Mucosa of rectum (tissue), 2 donors: ENCODE results near the gene BMPR1B.

Experiments used
- H3K27ac ChIP-seq, 2 donors: one replicate each; pipeline ENCODE4 v1.7.0; 2013; ENCODE audit warnings: inconsistent platforms in 2 of 2, low read depth in 2 of 2, low read length in 2 of 2
- H3K27me3 ChIP-seq, 2 donors: one replicate each; pipeline ENCODE4 v1.7.0; 2013; ENCODE audit warnings: low read length in 2 of 2; ENCODE audit not compliant: control insufficient read depth in 2 of 2, insufficient read depth in 2 of 2
- H3K36me3 ChIP-seq, 2 donors: one replicate each; pipeline ENCODE4 v1.7.0; 2013; ENCODE audit warnings: low read length in 2 of 2; ENCODE audit not compliant: control insufficient read depth in 2 of 2, insufficient read depth in 2 of 2
- H3K4me1 ChIP-seq, 2 donors: one replicate each; pipeline ENCODE4 v1.7.0; 2013; ENCODE audit warnings: low read length in 2 of 2, mild to moderate bottlenecking in 1 of 2; ENCODE audit not compliant: control insufficient read depth in 2 of 2, insufficient read depth in 2 of 2
- H3K4me3 ChIP-seq, 2 donors: one replicate each; pipeline ENCODE4 v1.7.0; 2013; ENCODE audit warnings: low read length in 2 of 2
- H3K9ac ChIP-seq, 2 donors: one replicate each; pipeline ENCODE4 v1.7.0; 2013; ENCODE audit warnings: low read length in 2 of 2, low read depth in 1 of 2, mild to moderate bottlenecking in 1 of 2
- H3K9me3 ChIP-seq, 2 donors: one replicate each; pipeline ENCODE4 v1.7.0; 2013; ENCODE audit warnings: low read length in 2 of 2; ENCODE audit not compliant: control insufficient read depth in 2 of 2
- donor health status: healthy.
- donor health status: Normal muscosa, but diverticular disease.

BMPR1B gene

DNA sequence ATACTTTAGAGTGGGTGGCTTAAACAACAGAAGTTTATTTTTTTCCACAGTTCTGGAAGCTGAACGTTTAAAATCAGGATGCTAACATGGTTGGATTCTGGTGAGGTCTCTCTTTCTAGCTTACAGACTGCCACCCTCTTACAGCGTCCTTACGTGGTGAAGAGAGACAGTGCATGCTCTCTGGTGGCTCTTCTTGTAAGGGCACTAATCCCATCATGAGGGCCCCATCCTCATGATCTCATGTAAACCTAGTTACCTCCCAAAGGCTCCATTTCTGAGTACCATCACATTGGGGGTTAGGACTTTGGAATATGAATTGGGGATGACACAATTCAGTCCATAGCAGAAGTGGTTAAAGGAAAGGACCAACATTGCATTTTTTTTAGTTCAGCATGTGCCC, 132.8 kb downstream of the BMPR1B start:
- H3K36me3 ChIP-seq = no peaks in the 10 kb centered on the region
- H3K4me1 ChIP-seq = no peaks in the 10 kb centered on the region
- no peak overlapping the region for H3K4me3 ChIP-seq
- no peaks in the 10 kb centered on the region for H3K9me3 ChIP-seq
- no peak overlapping the region for H3K9ac ChIP-seq
- no peaks in the 10 kb centered on the region for H3K27me3 ChIP-seq
- no peak overlapping the region for H3K27ac ChIP-seq

DNA sequence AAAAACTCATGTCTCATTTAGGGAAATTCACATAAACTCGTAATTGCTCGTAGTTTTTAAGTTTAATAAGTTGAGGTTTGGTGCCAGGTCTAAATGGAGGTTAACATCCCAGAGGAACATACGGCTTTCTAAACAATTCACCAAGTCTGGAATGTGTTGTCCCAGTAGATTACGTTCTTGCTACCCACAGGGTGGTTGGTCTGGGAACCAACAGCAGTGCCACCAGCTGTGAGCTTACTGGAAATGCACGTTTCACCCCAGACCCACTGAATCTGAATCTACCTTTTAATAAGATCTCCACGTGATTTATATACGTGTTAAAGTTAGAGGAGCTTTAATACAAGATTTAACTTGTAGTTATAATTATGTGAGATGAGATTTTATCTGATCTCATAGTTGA, 134.3 kb downstream of the BMPR1B start:
- Histone ChIP-seq H3K27me3 (no peaks in the 10 kb centered on the region), H3K4me3 (no peak overlapping the region), H3K9ac (no peak overlapping the region), H3K4me1 (no peaks in the 10 kb centered on the region), H3K9me3 (no peaks in the 10 kb centered on the region), H3K36me3 (no peaks in the 10 kb centered on the region), H3K27ac (no peak overlapping the region)

DNA sequence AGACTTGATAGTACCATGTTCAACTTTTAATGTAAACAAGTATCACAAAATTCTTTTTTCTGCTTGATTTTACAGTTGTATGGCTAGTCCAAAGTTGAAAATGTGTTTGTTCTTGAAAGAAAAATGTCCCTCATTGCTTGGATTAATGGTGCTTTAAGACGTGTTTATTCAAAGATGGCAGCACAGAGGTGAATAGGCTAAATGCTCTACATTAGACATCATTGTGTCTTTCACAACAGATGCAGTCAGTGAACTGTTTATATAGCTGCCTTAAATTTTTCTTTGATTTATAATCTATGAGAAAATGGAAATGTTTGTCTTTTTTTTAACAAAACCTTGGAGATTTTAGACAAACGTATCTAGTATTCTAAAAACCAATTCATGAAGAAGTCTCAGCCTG, 137.3 kb downstream of the BMPR1B start:
- Histone ChIP-seq H3K4me1 (no peaks in the 10 kb centered on the region), H3K9me3 (no peaks in the 10 kb centered on the region), H3K4me3 (no peak overlapping the region), H3K9ac (no peak overlapping the region), H3K27ac (no peak overlapping the region), H3K27me3 (no peaks in the 10 kb centered on the region), H3K36me3 (no peaks in the 10 kb centered on the region)

- Histone ChIP-seq H3K9me3 (no peaks in the 10 kb centered on the region), H3K9ac (no peak overlapping the region), H3K4me3 (no peak overlapping the region), H3K27me3 (no peaks in the 10 kb centered on the region), H3K27ac (no peak overlapping the region), H3K36me3 (no peaks in the 10 kb centered on the region), H3K4me1 (no peaks in the 10 kb centered on the region)
Measured at GRCh38 chr4:94897023-94897422, 139.3 kb downstream of the BMPR1B start.

GRCh38 chr4:94905511-94905910, 147.8 kb downstream of the BMPR1B start:
- Histone ChIP-seq H3K36me3 (no peaks in the 10 kb centered on the region), H3K4me3 (no peak overlapping the region)

GRCh38 chr4:94909645-94910044, 151.9 kb downstream of the BMPR1B start:
- Histone ChIP-seq H3K9ac (no peak overlapping the region), H3K36me3 (no peaks in the 10 kb centered on the region), H3K27me3 (no peaks in the 10 kb centered on the region), H3K4me1 (no peaks in the 10 kb centered on the region), H3K27ac (no peak overlapping the region), H3K4me3 (no peak overlapping the region), H3K9me3 (no peaks in the 10 kb centered on the region)

More at GRCh38 chr4:94905511-94905910, 147.8 kb downstream of the BMPR1B start:
- Histone ChIP-seq H3K9me3 (no peaks in the 10 kb centered on the region), H3K27ac (no peak overlapping the region), H3K9ac (no peak overlapping the region), H3K4me1 (no peaks in the 10 kb centered on the region), H3K27me3 (no peaks in the 10 kb centered on the region)

GRCh38 chr4:94911106-94911505, 153.4 kb downstream of the BMPR1B start:
- Histone ChIP-seq H3K27me3 (no peaks in the 10 kb centered on the region), H3K27ac (no peak overlapping the region), H3K9ac (no peak overlapping the region)

DNA sequence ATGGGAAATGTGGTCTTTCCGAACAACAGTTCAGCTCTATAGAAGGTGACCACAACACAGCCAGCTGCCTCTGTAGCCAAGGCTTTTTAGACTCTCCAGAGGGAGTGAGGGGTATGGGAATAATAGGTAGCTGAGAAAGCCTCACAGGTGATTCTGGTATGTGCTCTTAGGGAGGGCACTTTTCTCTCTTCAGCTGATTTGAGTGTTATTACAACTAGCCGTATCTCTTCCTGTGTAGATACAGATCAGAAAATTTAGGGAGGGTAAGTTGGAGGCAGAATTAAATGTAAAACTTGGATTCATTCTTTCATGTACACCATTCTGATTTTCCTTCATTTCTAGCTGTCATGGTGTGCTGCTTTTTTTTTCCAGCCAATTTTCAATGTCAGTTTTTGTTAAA, 154.9 kb downstream of the BMPR1B start:
- Histone ChIP-seq H3K4me1 (no peaks in the 10 kb centered on the region), H3K36me3 (no peaks in the 10 kb centered on the region), H3K9me3 (no peaks in the 10 kb centered on the region), H3K27ac (no peak overlapping the region), H3K27me3 (no peaks in the 10 kb centered on the region), H3K9ac (no peak overlapping the region), H3K4me3 (no peak overlapping the region)

More at GRCh38 chr4:94911106-94911505, 153.4 kb downstream of the BMPR1B start:
- no peaks in the 10 kb centered on the region for H3K9me3 ChIP-seq
- no peak overlapping the region for H3K4me3 ChIP-seq
- no peaks in the 10 kb centered on the region for H3K36me3 ChIP-seq
- no peaks in the 10 kb centered on the region for H3K4me1 ChIP-seq

DNA sequence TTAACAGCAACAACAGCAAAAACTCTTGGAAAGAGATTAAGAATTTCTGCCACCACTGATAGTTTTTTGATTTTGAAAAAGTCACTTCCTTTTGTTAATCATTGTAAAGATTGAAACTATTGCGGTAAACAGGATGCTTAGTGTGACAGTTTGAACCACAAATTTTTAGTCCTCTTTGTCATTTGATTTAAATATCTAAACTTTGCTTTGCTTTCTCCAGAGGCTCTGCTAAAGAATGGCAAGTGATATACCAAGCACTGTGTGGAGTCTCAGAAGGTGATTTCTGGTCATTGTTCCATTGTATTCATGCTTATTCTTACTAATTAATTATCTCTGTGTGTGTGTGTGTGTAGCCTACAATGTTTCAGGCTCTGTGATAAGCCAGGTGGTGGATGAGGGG, 155.6 kb downstream of the BMPR1B start:
- H3K4me3 ChIP-seq = no peak overlapping the region
- no peaks in the 10 kb centered on the region for H3K27me3 ChIP-seq
- H3K9ac ChIP-seq = no peak overlapping the region
- H3K36me3 ChIP-seq = no peaks in the 10 kb centered on the region
- H3K4me1 ChIP-seq = no peaks in the 10 kb centered on the region
- H3K27ac ChIP-seq = no peak overlapping the region
- no peaks in the 10 kb centered on the region for H3K9me3 ChIP-seq

DNA sequence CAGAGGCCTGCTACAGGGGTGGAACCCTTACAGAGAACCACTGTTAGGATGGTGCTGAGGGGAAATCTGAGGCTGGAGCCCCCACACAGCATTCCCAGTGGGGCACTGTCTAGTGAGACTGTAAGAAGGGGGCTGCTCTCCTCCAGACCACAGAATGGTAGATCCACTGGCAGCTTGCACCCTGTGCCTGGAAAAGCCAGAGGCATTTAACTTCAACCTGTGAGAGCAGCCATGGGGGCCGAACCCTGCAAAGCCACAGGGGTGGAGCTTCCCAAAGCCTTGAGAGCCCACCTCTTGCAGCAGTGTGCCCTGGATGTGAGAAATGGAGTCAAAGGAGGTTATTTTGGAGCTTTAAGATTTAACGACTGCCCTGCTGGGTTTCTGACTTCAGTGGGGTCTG, 159.4 kb downstream of the BMPR1B start:
- H3K36me3 ChIP-seq = no peaks in the 10 kb centered on the region
- H3K4me1 ChIP-seq = no peaks in the 10 kb centered on the region
- H3K9ac ChIP-seq = no peak overlapping the region

GRCh38 chr4:94918543-94918942, 160.8 kb downstream of the BMPR1B start:
- H3K4me1 ChIP-seq = no peaks in the 10 kb centered on the region
- no peak overlapping the region for H3K9ac ChIP-seq
- H3K27me3 ChIP-seq = no peaks in the 10 kb centered on the region
- no peaks in the 10 kb centered on the region for H3K9me3 ChIP-seq
- H3K4me3 ChIP-seq = no peak overlapping the region
- no peaks in the 10 kb centered on the region for H3K36me3 ChIP-seq
- H3K27ac ChIP-seq = no peak overlapping the region

More for the DNA sequence above, 159.4 kb downstream of the BMPR1B start:
- Histone ChIP-seq H3K27ac (no peak overlapping the region), H3K4me3 (no peak overlapping the region), H3K9me3 (no peaks in the 10 kb centered on the region), H3K27me3 (no peaks in the 10 kb centered on the region)
